CD4-positive, alpha-beta T cell treated with Interleukin-2 at 100 ng/mL for 4 hours (primary cell): ENCODE results near the gene PIK3CB.
"Not testable (repeated sequence)": the region's sequence is repeated elsewhere in the genome, so short reads cannot be mapped to it uniquely, and the experiment has no call there.

Experiments used
- DNase-seq: peaks from one replicate; pipeline ENCODE4 v3.0.0-alpha.2; 2020; ENCODE audit warnings: low spot score

Gene PIK3CB

DNA sequence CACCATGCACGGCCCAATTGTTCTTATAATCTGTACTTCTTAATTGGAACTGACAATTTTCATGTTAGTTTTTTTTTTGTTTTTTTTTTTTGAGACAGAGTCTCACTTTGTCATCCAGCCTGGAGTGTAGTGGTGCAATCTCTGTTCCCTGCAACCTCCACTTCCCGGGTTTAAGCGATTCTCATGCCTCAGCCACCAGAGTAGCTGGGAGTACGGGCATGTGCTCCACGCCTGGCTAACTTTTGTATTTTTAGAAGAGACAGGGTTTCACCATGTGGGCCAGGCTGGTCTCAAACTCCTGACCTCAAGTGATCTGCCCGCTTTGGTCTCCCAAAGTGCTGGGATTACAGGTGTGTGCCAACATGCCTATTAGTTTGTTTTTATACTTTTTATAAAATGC is 153.8 kb downstream of the PIK3CB start:
- not testable (repeated sequence) for DNase-seq

DNA sequence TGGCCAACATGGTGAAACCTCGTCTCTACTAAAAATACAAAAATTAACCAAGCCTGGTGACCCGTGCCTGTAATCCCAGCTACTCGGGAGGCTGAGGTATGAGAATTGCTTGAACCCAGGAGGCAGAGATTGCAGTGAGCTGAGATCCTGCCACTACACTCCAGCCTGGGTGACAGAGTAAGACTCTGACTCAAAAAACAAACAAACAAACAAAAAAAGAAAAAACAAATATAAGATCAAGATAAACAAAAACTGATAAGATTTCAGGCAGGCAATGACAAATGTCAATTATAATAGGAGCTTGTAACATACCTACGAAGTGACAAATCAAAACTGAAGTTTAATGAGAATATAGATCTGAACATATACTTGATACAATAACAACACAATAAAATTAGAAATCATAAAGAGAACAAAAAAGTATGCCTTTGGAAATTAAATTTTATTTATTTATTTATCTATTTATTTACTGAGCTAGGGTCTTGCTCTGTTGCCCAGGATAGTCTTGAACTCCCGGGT is 155.8 kb downstream of the PIK3CB start:
- DNase-seq: no peak

DNA sequence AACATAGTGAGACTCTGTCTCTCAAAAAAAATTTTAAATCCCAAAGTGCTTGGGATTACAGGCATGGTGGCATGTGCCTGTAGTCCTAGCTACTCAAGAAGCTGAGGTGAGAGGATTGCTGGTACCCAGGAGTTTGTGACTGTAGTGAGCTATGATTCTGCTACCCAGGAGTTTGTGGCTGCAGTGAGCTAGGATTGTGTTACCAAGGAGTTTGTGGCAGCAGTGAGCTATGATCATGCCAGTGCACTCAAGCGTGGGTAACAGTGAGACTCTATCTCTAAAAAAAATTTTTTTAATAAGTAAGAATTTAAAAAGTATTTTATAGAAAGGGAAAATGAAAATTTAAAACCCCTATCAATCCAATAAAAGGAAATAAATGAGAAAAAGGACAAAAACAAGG is 156.6 kb downstream of the PIK3CB start:
- DNase-seq: no peak

- no peak for DNase-seq
Observed at GRCh38 chr3:138675393-138675792, 159.3 kb downstream of the PIK3CB start.

DNA sequence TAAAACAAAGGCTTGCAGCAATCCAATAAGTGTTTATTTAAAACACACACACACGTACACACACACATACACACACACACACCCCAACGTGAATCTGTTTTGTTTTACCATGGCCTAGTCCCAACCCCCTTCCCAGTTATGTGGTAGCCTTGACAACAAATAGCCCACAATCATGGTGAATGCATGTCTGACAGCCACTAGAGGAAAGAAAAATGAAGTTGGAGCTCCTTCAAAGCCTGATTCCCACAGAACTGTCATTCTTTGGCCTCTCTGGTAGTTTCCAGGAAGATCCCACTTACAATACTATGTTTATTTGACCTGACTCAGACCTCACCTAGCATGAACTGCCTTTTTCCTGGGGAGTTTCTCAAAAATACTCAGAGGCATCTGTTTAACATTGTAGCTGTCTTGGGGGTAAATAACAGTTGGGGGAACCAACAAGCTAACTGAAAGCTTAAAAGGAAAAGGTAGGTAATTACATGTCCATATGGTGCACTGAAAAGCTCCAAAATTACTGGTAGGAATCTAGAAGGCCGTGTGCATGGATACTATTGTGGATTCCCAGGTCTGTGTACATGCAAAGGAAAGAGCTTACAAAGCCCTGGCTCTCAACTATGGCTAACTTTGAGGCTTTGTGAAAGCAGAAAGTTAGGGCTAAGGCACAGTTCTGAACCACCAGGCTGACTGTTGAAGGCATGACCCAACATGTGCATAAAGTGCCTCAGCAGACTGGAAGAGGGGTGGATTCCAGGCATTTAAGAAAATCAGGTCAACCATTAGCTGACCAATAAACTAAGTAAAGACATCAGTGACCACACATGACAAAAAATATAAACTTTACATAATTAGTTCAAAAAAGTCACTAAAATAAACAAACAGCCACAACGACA is 160.8 kb downstream of the PIK3CB start:
- no peak for DNase-seq

DNA sequence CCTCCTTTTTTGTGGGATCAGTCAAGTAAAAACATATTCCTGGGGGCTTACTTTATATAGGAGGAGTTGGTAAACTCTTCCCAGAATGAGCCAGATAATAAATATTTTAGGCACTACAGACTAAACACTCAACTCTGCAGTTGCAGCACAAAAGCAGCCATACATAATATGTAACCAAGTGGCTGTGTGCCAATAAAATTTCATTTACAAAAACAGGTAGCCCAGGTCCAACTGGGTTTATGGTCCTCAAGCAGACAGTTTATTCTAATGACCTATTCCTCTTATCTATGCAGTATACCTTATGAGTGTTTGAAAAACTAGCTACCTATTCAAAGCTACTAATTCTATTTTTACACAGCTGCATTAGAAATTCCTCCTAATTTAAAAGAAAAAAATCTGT is 164.3 kb downstream of the PIK3CB start:
- DNase-seq: no peak

DNA sequence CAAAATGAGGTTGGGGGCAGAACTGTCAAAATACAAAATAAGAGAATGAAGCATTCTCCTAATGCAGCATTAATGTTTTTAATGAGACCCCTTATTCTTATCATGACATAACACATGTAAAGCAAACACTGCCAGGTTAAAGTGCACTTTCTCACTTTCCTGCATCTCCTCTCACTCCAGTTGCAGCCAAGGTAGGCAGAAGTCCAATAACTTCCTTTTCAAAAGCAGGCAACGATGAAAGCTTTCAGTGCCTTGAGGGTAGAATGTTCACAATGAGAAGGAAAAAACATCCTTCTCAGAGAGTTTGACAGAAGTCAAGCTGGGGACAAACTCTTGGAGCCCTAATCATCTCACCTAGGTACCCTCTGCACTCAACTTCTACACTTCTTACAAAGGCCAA is 166.6 kb downstream of the PIK3CB start:
- no peak for DNase-seq

DNA sequence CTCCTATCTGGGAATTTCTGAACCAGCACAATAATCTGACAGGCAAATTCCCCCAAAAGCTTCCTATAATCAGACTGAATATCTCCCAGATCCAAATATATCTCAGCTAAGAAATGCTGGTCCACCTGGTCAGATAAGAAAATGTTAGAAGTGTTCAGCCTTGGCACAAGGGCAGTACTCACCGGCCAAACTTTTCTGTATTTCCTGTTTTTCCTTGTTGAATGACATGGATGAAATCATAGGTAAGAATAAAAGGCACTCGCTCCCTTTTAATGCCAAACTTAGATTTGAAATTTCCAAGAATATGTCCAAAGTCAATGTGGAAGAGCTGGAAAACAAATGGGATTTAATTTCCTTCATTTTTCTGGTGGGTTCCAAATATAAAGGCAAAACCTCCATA is 177.2 kb downstream of the PIK3CB start:
- no peak for DNase-seq

DNA sequence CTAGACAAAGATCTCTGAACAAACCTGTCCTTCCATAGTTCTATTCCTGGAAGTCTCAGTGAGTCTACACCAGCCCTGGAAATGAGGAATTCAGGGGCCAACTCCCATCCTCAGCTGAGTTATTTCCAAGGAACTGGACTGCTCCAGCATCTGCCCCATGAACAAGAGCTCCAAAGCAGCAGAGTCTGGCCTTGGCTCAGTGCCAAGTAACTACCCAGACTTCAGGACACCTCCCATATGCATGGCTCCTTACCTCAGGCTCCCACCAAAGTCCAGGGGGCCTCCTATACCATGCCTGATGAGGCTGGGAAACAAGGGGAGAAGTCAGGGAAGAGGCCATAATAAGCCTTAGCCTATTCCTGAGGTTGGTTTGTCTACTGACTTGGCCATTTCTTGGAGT is 181.2 kb downstream of the PIK3CB start:
- no peak for DNase-seq

- DNase-seq: no peak
Observed at GRCh38 chr3:138649134-138649533, 185.6 kb downstream of the PIK3CB start.

GRCh38 chr3:138646513-138646912 is 188.2 kb downstream of the PIK3CB start:
- no peak for DNase-seq

DNA sequence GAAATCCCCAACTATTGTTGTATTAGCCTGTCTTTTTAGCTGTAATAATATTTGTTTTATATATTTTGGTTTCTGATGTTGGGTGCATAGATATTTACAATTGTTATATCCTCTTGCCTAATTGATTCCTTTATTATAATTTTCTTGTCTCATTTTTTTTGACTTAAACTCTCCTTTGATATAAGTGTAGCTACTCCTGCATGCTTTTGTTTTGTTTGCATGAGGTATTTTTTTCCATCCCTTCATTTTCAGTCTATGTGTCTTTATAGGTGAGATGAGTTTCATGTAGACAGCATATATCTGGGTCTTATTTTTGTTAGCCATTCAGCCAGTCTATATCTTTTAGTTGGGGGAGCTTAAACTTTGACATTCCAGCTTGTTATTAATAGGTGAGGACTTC is 188.7 kb downstream of the PIK3CB start:
- no peak for DNase-seq

DNA sequence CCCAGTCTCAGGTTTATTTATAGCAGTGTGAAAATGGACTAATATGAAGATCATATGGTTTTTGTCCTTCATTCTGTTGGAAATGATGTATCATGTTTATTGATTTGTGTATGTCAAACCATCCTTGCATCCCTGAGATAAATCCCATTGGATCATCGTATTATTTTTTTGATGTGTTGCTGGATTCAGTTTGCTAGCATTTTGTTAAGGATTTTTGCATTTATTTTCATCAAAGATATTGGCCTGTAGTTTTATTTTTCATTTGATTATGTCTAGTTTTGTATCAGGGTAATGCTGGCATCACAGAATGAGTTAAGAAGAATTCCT is 191.8 kb downstream of the PIK3CB start:
- DNase-seq: no peak

- no peak for DNase-seq
Observed at GRCh38 chr3:138642226-138642926, 192.4 kb downstream of the PIK3CB start.

GRCh38 chr3:138640537-138640936 is 194.2 kb downstream of the PIK3CB start:
- no peak for DNase-seq

DNA sequence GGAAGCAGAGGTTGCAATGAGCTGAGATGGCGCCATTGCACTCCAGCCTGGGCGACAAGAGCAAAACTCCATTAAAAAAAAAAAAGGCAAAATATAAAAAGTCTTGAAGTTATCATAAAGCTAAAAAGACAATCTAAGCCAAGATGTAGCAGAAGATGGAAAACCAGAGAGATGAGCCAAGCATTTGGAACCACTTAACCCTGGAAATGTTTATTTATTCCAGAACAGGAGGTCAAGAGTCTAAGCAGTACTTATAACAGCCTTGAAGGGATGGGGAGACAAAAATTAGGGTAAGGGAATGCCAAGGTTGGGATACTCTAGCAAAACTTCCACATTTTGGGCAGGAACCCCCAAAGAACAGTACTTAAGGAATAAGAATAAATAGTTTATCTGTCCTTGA is 196.1 kb downstream of the PIK3CB start:
- DNase-seq: no peak

DNA sequence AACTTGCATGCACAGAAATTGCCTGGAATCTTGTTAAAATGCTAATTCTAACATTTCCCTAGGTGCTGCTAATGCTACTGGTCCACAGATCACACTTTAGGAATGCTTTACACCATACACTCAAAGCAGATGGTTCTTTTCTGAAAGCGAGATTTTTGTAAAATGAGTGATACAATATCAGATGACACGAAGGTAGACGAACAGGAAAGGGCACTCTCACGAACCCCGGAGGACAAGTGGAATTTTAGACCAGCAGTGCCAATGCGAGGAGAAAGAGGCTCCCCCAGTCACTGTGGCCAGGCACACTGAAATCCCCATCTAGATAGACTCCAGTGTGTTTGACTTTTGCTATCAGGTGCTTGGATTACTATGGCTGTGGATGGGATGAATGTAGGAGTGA is 205.2 kb downstream of the PIK3CB start:
- DNase-seq: no peak

DNA sequence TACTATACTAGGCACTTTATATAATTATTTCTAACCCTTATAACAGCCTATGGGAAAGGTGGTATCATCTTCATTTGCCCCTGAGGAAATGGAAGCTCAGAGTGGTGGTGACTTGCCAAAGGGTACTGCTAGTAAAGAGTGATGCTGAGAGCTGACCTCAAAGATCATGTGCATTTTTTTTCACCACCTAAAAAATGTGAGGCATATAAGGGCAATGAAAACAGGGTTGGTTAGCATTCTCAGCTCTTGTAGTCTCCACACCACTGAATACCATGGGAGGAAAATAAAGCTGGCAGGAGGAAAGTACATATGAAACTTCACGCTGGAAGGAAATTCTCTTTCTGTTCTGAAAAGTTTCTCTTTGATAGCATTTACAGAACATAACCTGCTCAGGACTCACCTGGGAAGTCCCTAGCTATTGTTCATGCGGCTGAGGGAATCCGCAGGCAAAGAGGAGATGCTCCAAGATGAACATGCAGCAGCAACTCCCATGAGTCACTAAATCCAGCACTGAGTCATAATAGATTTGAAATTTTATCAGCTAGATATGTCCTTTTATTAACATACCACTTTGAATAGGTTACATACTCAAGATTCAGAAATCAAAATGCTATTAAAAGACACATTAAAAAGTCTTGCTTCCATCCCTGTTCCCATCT is 208.9 kb downstream of the PIK3CB start:
- DNase-seq: no peak

DNA sequence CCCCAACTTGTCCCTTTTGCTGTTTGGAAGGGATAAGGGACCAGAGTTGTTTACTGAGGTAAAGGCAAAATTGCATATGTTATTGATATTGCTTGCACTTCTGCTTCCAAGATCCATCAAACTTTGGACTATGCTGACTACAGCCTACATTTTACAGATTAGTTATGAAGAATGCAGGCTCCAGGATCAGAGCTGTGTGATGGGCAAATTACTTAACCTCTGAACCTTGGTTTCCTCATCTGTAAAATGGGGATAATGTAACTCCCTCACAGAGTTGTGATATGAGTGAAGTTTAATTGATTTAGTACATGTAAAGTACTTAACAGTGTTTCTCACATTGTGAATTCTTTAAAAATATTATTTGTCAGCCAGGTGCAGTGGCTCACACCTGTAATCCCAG is 210.2 kb downstream of the PIK3CB start:
- no peak for DNase-seq

GRCh38 chr3:138620431-138620830 is 214.3 kb downstream of the PIK3CB start:
- no peak for DNase-seq

- DNase-seq: no peak
Observed at GRCh38 chr3:138615462-138615861, 219.3 kb downstream of the PIK3CB start.

GRCh38 chr3:138609898-138610266 is 224.8 kb downstream of the PIK3CB start:
- no peak for DNase-seq
